Heart left ventricle (tissue), 16 donors: ENCODE results near the gene SFMBT2. TPM values are rescaled to one million over a fixed set of nuclear protein-coding genes. Genes with fewer than 3 reads are reported as not detected.

Source experiments
- ATAC-seq, 4 donors: fragments of 200-7000 bp; cut with Tn5 transposase; one replicate each; pipeline ENCODE4 v1.9.1; 2020 to 2022; ENCODE audit warnings: moderate library complexity in 4 of 4, mild to moderate bottlenecking in 3 of 4, moderate number of reproducible peaks in 1 of 4
- DNase-seq, 5 donors: peaks; one replicate each; pipeline ENCODE4 v3.0.0-alpha.2; 2020
- H3K27ac ChIP-seq, 12 donors: fragments of 200-600 bp; sonication (generic) in 4 of 12; one replicate each; pipeline versions ENCODE4 v1.5.0 to v1.8.0; 2016 to 2022; ENCODE audit warnings: mild to moderate bottlenecking in 2 of 12
- H3K27me3 ChIP-seq, 9 donors: fragments of 200-600 bp; sonication (generic) in 2 of 9; one replicate each; pipeline versions ENCODE4 v1.5.1 to v1.8.0; 2016 to 2022; ENCODE audit warnings: mild to moderate bottlenecking in 3 of 9
- H3K36me3 ChIP-seq, 9 donors: fragments of 200-600 bp; sonication (generic) in 2 of 9; one replicate each; pipeline versions ENCODE4 v1.5.0 to v1.8.0; 2018 to 2022; ENCODE audit warnings: mild to moderate bottlenecking in 2 of 9
- H3K4me1 ChIP-seq, 12 donors: fragments of 200-600 bp; sonication (generic) in 4 of 12; one replicate each; pipeline versions ENCODE4 v1.5.0 to v1.8.0; 2016 to 2022; ENCODE audit warnings: mild to moderate bottlenecking in 3 of 12
- H3K4me3 ChIP-seq, 12 donors: fragments of 200-600 bp; sonication (generic) in 4 of 12; one replicate each; pipeline versions ENCODE4 v1.5.0 to v1.8.0; 2017 to 2022; ENCODE audit warnings: mild to moderate bottlenecking in 9 of 12, moderate library complexity in 4 of 12
- H3K9me3 ChIP-seq, 12 donors: fragments of 200-600 bp; sonication (generic) in 4 of 12; one replicate each; pipeline versions ENCODE4 v1.5.0 to v1.8.0; 2016 to 2022; ENCODE audit warnings: mild to moderate bottlenecking in 1 of 12
- CTCF ChIP-seq, 12 donors: fragments of 200-600 bp; sonication (generic) in 4 of 12; IDR thresholded peaks; one replicate each; pipeline versions ENCODE4 v1.5.0 to v1.8.0; 2018 to 2022; ENCODE audit warnings: antibody characterized with exemption in 12 of 12, mild to moderate bottlenecking in 5 of 12
- POLR2A ChIP-seq, 2 donors: fragments of 450-650 bp; IDR thresholded peaks; one replicate each; pipeline ENCODE4 v1.6.1; 2017; ENCODE audit warnings: antibody characterized with exemption in 2 of 2, mild to moderate bottlenecking in 2 of 2, moderate library complexity in 2 of 2
- WGBS, 4 donors: extraction: QIAGEN DNeasy Blood & Tissue Kit in 2 of 4; methylation state at CpG; one replicate each; pipeline versions ENCODE4 v1.1.5 to v1.1.7; 2013 to 2018; 5-methylcytosine and 5-hydroxymethylcytosine counted together
- intact Hi-C, 10 donors: fragments of 100-400 bp; cut with DNase I; formaldehyde crosslinking; loops; one replicate each; pipeline versions ENCODE4 v1.11.1 to v1.14.2; 2022
- polyA plus RNA-seq, 2 donors: library from polyadenylated mRNA; stranded (reverse); fragments of 200-250 nt; gene quantifications; one replicate each; pipeline ENCODE4 v1.2.3, GENCODE V29; 2013
- total RNA-seq, 9 donors: library from RNA; depleted of rRNA in 2 of 9; stranded (reverse); fragments of >200 nt in 2 of 9; fragmentation: NEBNext Ultra II Directional in 3 of 9; extraction: Animal tissue kit (Norgen Biotek cat#: 25700) in 3 of 9; gene quantifications; one replicate each; pipeline versions ENCODE4 v1.1.0 to v1.2.4, GENCODE V29; 2016 to 2023
- donor health status: ischemic (EF 13 %, LVEDD 7.1; RV severe dilation, severe dysfunction).
- donor health status: healthy with polysubstance abuse.
- donor health status: DM: no; HTN: yes; CAD: no.
- donor health status: DM: no; HTN: no; CAD: no.
- donor health status: ischemic (EF 25% LVEDD 6.9; RV normal size, moderate dysfunction).
- donor health status: ischemic (EF 25% LVEDD 5.7; RV mildly dilated, moderate dysfunction).
- donor health status: healthy.
- donor health status: DM: yes; HTN: yes; CAD: no.
- donor health status: ischemic (EF 35%, LVEDD 5.7; RV mildly dilated, moderate dysfunction).
- donor health status: nonischemic (EF 11% LVEDD 7.7; RV severe dilation, severe dysfunction).
- donor health status: DM: yes; HTN: yes; CAD: no.
- donor health status: PGD.
- donor health status: ischemic (EF 29% LVEDD 5.4; RV normal size, mild dysfunction).
- donor health status: nonischemic (EF 23%, LVEDD 6.1; RV moderate dilation, normal function).

Gene SFMBT2
- total and polyA plus RNA-seq, 11 donors, result 2.6 to 25.8 (median 9.6) TPM

- peak in 1 of 4 donors; percentile 4 for ATAC-seq
- 0 to 10% (median 7%) methylated on average over 6 to 32 of the region's 32 CpGs for WGBS, 4 donors
- peak overlapping the region in 1 of 12 donors; percentile 6 for H3K27ac ChIP-seq
Measured at GRCh38 chr10:7412928-7413282, 2.1 kb upstream of the SFMBT2 start.

GRCh38 chr10:7412237-7412927, 1.5 kb upstream of the SFMBT2 start:
- H3K27ac ChIP-seq, result peak overlapping the region in 1 of 12 donors; percentile 6
- intact Hi-C loops, result loop anchor here (5.0 to 10.0 kb wide), 9 partner anchors 208 to 998 kb away; no protein-coding TSS in a partner anchor
- 0 to 3% (median 2%) methylated on average over 24 to 51 of the region's 51 CpGs for WGBS, 4 donors
- H3K27me3 ChIP-seq, result peaks cover 0 to 22% (median under 1%) of the 10 kb centered on the region in 9 donors
- ATAC-seq, result peak in 3 of 4 donors; percentile 29 to 36 (median 29)
- H3K4me3 ChIP-seq, result peak overlapping the region; percentile 19 to 96 (median 84)
- peak; percentile 49 to 69 (median 60) for DNase-seq
- no peaks in the 10 kb centered on the region for H3K36me3 ChIP-seq
- H3K9me3 ChIP-seq, result no peaks in the 10 kb centered on the region
- no peak for TF ChIP-seq CTCF (IDR thresholded peaks at IDR 0.05)
- TF ChIP-seq POLR2A (IDR thresholded peaks at IDR 0.05), result no peak
- peaks cover 0 to 39% (median 27%) of the 10 kb centered on the region in 12 donors for H3K4me1 ChIP-seq

More at GRCh38 chr10:7412928-7413282, 2.1 kb upstream of the SFMBT2 start:
- TF ChIP-seq POLR2A (IDR thresholded peaks at IDR 0.05) (no peak), CTCF (IDR thresholded peaks at IDR 0.05) (no peak)
- Histone ChIP-seq H3K4me3 (peak overlapping the region; percentile 19 to 96 (median 84)), H3K36me3 (no peaks in the 10 kb centered on the region), H3K27me3 (peaks cover 0 to 22% (median 3%) of the 10 kb centered on the region in 9 donors), H3K4me1 (peaks cover 0 to 34% (median 22%) of the 10 kb centered on the region in 12 donors), H3K9me3 (no peaks in the 10 kb centered on the region)
- intact Hi-C loops, result loop anchor here (5.0 to 10.0 kb wide), 9 partner anchors 208 to 998 kb away; no protein-coding TSS in a partner anchor
- peak in 2 of 5 donors; percentile 32 to 72 for DNase-seq

GRCh38 chr10:7411671-7412128, 866 bp upstream of the SFMBT2 start:
- ATAC-seq, result no peak
- no peak for TF ChIP-seq CTCF (IDR thresholded peaks at IDR 0.05)
- no peaks in the 10 kb centered on the region for H3K9me3 ChIP-seq
- 3 to 6% (median 4%) methylated on average over 11 to 38 of the region's 38 CpGs for WGBS, 4 donors
- H3K4me3 ChIP-seq, result peak overlapping the region; percentile 64 to 96 (median 87)
- H3K27me3 ChIP-seq, result peaks cover 0 to 22% (median 0%) of the 10 kb centered on the region in 9 donors
- intact Hi-C loops, result loop anchor here (2.0 to 10.0 kb wide), 11 partner anchors 149 to 997 kb away; no protein-coding TSS in a partner anchor
- peaks cover 0 to 44% (median 30%) of the 10 kb centered on the region in 12 donors for H3K4me1 ChIP-seq
- H3K36me3 ChIP-seq, result no peaks in the 10 kb centered on the region
- peak in 1 of 5 donors; percentile 69 for DNase-seq
- H3K27ac ChIP-seq, result peak overlapping the region in 1 of 12 donors; percentile 93

- peak in 1 of 4 donors; percentile 18 for ATAC-seq
- intact Hi-C loops, result loop anchor here (2.0 to 10.0 kb wide), 11 partner anchors 148 to 996 kb away; no protein-coding TSS in a partner anchor
- H3K4me1 ChIP-seq, result peaks cover 3 to 58% (median 39%) of the 10 kb centered on the region in 12 donors
- DNase-seq, result peak in 4 of 5 donors; percentile 32 to 67 (median 44)
- peak overlapping the region; percentile 54 to 96 (median 92) for H3K27ac ChIP-seq
- 0 to 2% (median 0%) methylated on average over 43 of the region's 43 CpGs for WGBS, 4 donors
- peak overlapping the region; percentile 64 to 96 (median 87) for H3K4me3 ChIP-seq
- H3K36me3 ChIP-seq, result no peaks in the 10 kb centered on the region
- no peaks in the 10 kb centered on the region for H3K9me3 ChIP-seq
- no peak for TF ChIP-seq POLR2A (IDR thresholded peaks at IDR 0.05)
- no peak for TF ChIP-seq CTCF (IDR thresholded peaks at IDR 0.05)
- H3K27me3 ChIP-seq, result peaks cover 0 to 22% (median 0%) of the 10 kb centered on the region in 9 donors
Measured at GRCh38 chr10:7410301-7410861, 453 bp downstream of the SFMBT2 start.
